ENCODE data around the gene SLC22A15. TPM values are rescaled to one million over a fixed set of nuclear protein-coding genes. Genes with fewer than 3 reads are reported as not detected.

SLC22A15 gene
- total RNA-seq, 2 experiments from 2014 or later = 0.23 to 0.25 TPM

DNA sequence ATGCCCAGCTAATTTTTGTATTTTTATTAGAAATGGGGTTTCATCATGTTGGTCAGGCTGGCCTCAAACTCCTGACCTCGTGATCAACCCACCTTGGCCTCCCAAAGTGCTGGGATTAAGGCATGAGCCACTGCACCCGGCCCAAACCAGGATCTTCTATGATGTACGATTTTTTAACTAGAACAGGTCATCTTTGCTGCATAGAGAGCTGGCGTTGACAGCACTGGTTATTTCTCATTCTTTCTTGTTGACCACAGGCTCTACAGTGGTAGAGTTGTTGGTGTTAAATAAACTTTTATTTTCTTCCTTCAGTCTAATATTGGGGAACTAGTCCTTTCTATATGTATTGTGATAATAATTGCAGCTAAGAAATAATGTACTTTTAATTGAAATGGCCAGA, 131.1 kb downstream of the SLC22A15 start:
- intact Hi-C loops (cut with DNase I, micrococcal nuclease) = no loop called here
- Mint-ChIP-seq H3K36me3 (ENCODE audit: low read depth) (no peaks in the 10 kb centered on the region), H3K9me3 (ENCODE audit: low read depth) (no peaks in the 10 kb centered on the region), H3K27me3 (peaks cover 4% of the 10 kb centered on the region), H3K27ac (no peak overlapping the region), H3K4me1 (no peaks in the 10 kb centered on the region), H3K4me3 (no peak overlapping the region)
- ChIA-PET CTCF (no interaction called here), POLR2A (no interaction called here)
- DNase-seq (no peak), ATAC-seq (no peak)

DNA sequence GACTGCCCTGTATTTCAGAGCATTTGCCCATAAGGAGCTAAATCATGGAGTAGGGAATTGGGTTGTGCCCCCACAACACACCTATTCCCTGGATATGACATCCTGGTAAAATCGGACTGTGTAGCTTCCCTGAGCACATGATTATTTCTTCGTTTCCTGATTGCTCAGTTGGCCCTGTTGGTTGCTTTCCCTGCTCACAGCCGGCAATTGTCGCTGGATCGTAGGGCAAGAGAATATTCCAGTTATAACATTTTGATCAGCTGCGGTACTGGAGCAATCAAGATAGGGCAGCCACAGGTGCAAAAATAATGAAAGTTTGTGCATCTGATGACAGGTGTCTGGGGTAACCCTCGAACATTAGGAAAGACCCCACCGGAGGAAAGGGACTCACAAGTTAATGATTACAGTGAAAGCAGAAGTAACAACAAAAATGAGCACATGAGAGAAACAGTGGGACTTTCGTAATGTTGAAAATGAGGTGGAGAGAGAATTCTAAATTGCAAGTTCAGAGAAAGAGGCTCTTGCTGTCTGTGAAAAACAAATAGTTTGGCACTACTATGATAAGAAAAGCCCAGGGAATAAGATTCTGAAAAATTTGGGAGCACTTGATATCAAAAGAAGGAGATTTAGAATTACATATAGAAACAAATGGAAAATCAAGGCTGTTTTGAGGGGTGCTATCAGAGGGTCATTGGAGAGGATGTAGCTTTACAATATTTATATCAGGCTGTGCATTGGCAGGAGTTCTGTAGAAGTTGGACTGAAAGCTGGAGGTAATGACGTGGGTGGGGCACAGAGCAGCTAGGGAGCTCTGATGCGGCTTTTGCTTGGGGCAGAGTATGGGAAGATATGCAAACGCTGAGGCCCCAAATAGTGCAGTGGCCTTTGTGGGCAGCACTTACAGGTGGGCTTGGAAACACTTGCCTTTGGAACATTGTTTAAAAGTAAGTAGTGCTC, 134.5 kb downstream of the SLC22A15 start, which contains the start of gene MAB21L3:
Gene MAB21L3 (plus strand): TSS at position 833 of the 957 bp plus-strand sequence. CDS start 1,217 bp downstream, outside the sequence.
- H3K36me3 Mint-ChIP-seq (ENCODE audit: low read depth) = no peaks in the 10 kb centered on the region
- no peaks in the 10 kb centered on the region for H3K9me3 Mint-ChIP-seq (ENCODE audit: low read depth)
- no peak within 1 kb of the TSS for H3K27ac Mint-ChIP-seq
- ATAC-seq (no peak), DNase-seq (no peak)
- ChIA-PET CTCF (interaction anchor here (0.5 to 1.1 kb wide), 2 partner anchors 28 to 85 kb away, joined by 3 to 5 read pairs; no protein-coding TSS in a partner anchor), POLR2A (no interaction called here)
- no peak within 1 kb of the TSS for H3K4me3 Mint-ChIP-seq
- intact Hi-C loops (cut with DNase I, micrococcal nuclease) = no loop called here
- H3K27me3 Mint-ChIP-seq = peaks cover 5% of the 10 kb centered on the region
- H3K4me1 Mint-ChIP-seq = no peaks in the 10 kb centered on the region

DNA sequence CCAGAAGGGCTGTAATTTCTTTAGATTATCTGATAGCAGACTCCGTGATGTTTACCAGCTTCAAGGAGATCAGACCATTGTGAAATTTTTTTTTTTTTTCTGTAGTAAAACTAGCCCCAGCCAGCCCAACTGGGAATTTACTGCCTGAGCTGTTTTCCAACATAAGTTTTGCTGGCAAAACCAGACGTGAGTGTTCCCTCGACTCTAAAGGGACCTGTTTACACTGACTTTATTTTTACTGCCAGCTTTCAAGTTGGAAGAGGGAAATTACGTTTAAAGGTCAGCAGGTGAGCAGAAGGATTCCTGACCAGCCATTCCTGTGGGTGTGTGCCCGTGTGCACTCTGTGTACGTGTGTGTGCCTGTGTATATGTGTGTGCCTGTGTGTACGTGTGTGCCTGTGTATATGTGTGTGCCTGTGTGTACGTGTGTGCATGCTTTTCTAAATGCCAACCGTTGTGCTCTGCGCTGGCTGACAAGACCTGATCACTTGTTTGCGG, 135.3 kb downstream of the SLC22A15 start:
- ATAC-seq (no peak), DNase-seq (no peak)
- H3K9me3 Mint-ChIP-seq (ENCODE audit: low read depth) = no peaks in the 10 kb centered on the region
- H3K4me3 Mint-ChIP-seq = no peak overlapping the region
- intact Hi-C loops (cut with DNase I, micrococcal nuclease) = no loop called here
- CTCF ChIA-PET = interaction anchor here (1.1 kb wide), 1 partner anchor 28 kb away, joined by 3 read pairs; no protein-coding TSS in a partner anchor
- peaks cover 5% of the 10 kb centered on the region for H3K27me3 Mint-ChIP-seq
- H3K27ac Mint-ChIP-seq = no peak overlapping the region
- POLR2A ChIA-PET = no interaction called here
- H3K4me1 Mint-ChIP-seq = no peaks in the 10 kb centered on the region
- H3K36me3 Mint-ChIP-seq (ENCODE audit: low read depth) = no peaks in the 10 kb centered on the region

GRCh38 chr1:116112388-116113140, 136.3 kb downstream of the SLC22A15 start:
- Mint-ChIP-seq H3K36me3 (ENCODE audit: low read depth) (no peaks in the 10 kb centered on the region), H3K4me1 (no peaks in the 10 kb centered on the region), H3K27ac (no peak overlapping the region), H3K27me3 (peaks cover 3% of the 10 kb centered on the region), H3K9me3 (ENCODE audit: low read depth) (no peaks in the 10 kb centered on the region), H3K4me3 (no peak overlapping the region)
- ATAC-seq (no peak), DNase-seq (no peak)
- intact Hi-C loops (cut with DNase I, micrococcal nuclease) = no loop called here
- ChIA-PET POLR2A (no interaction called here), CTCF (no interaction called here)

GRCh38 chr1:116113615-116114014, 137.3 kb downstream of the SLC22A15 start:
- intact Hi-C loops (cut with DNase I, micrococcal nuclease) = no loop called here
- POLR2A ChIA-PET = no interaction called here
- Mint-ChIP-seq H3K4me3 (no peak overlapping the region), H3K27me3 (peaks cover 7% of the 10 kb centered on the region), H3K4me1 (no peaks in the 10 kb centered on the region), H3K9me3 (ENCODE audit: low read depth) (no peaks in the 10 kb centered on the region), H3K27ac (no peak overlapping the region), H3K36me3 (ENCODE audit: low read depth) (no peaks in the 10 kb centered on the region)
- CTCF ChIA-PET = no interaction called here
- DNase-seq (no peak), ATAC-seq (no peak)

DNA sequence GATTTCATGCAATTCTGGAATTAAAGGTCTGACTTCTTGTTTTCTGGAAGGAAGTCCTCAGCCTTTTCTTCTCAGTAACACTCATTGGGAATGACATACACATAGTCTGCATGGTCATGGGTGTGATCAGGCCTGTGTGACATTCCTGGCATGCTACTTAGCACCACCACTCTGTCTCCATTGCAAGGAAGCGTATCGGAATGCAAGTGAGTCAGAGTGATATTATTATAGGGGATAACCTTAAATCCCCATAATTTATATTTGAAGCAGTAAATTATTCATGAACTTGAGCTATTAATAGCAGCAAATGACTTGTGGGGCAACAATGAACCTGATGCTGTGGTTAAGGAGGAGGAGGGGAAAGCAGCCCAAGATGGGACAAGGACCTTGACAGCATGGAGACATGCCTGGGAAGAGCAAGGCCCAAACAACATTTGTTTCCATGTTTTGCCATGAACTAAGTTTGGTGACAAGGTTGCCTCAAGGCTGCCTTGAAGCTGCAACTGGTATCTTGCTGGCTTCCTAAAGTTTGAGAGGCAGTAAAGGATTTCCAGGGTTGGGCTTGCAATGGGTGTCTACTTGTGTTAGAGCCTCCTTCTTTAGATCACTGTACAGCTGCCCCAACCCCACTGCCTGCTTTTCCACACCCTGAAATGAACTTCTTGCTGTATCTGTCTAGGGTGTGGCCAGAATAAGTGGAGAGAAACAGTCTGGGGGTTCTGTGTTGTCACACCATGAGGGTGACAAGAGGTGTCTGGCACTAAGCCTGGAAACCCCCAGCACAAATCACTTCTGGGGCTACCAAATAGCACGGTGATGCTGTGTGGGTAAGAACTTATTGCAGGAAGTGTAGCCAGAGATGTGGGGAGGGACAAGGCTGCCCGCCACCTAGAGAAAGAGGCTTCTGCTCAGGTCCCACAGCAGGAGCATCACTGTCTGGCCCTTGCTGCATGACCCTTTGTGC, 139.4 kb downstream of the SLC22A15 start:
- intact Hi-C loops (cut with DNase I, micrococcal nuclease) = no loop called here
- CTCF ChIA-PET = interaction anchor here (1.3 kb wide), 1 partner anchor 23 kb away, joined by 3 read pairs; no protein-coding TSS in a partner anchor
- no peak overlapping the region for H3K27ac Mint-ChIP-seq
- peaks cover 9% of the 10 kb centered on the region for H3K27me3 Mint-ChIP-seq
- POLR2A ChIA-PET = no interaction called here
- no peaks in the 10 kb centered on the region for H3K9me3 Mint-ChIP-seq (ENCODE audit: low read depth)
- ATAC-seq (no peak), DNase-seq (no peak)
- no peak overlapping the region for H3K4me3 Mint-ChIP-seq
- H3K36me3 Mint-ChIP-seq (ENCODE audit: low read depth) = no peaks in the 10 kb centered on the region
- no peaks in the 10 kb centered on the region for H3K4me1 Mint-ChIP-seq

DNA sequence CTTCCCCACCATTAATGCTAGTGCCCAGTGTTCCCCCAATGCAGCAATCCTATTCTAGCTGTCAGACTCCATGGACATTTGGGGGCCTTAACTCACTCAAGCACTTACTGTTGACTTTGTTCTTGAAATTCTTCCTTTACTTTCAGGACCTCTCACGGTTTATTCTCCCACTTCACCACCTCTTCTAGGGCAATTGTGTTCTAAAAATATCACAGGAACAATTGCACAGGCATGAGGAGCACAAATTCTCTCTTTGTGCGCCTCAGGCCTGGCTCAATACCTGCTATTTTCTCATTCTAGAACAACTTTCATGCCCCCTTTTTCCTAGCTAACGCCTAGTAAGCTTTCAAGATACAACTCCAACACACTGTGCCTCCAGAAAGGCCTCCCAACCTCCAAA, 142.2 kb downstream of the SLC22A15 start:
- no peaks in the 10 kb centered on the region for H3K4me1 Mint-ChIP-seq
- H3K36me3 Mint-ChIP-seq (ENCODE audit: low read depth) = no peaks in the 10 kb centered on the region
- peaks cover 15% of the 10 kb centered on the region for H3K27me3 Mint-ChIP-seq
- ChIA-PET POLR2A (no interaction called here), CTCF (no interaction called here)
- intact Hi-C loops (cut with DNase I, micrococcal nuclease) = no loop called here
- no peak for ATAC-seq
- no peak overlapping the region for H3K4me3 Mint-ChIP-seq
- DNase-seq = no peak
- no peak overlapping the region for H3K27ac Mint-ChIP-seq
- H3K9me3 Mint-ChIP-seq (ENCODE audit: low read depth) = no peaks in the 10 kb centered on the region

Other genes with a start within 250 kb of the SLC22A15 start
- gene CASQ2, start 207.8 kb upstream of the SLC22A15 start, total RNA-seq = not detected
- gene NHLH2, start 135.4 kb upstream of the SLC22A15 start, total RNA-seq = not detected
- not detected for gene MAB21L3, start 134.9 kb downstream of the SLC22A15 start, total RNA-seq

All from activated CD4-positive, alpha-beta T cell treated with anti-CD3 and anti-CD28 coated beads for 36 hours (primary cell).